Mammary epithelial cell (primary cell): ENCODE measurements around the gene MAP4K3.

Experiments
- CTCF ChIP-seq, 2 donors: IDR thresholded peaks in 1 of 2; conservative IDR thresholded peaks in 1 of 2; 2 replicates each; pipeline ENCODE4 v1.5.1; 2011 to 2012; ENCODE audit warnings: inconsistent platforms in 2 of 2, low read length in 2 of 2, mild to moderate bottlenecking in 2 of 2, control low read depth in 1 of 2, low read depth in 1 of 2; ENCODE audit not compliant: insufficient read depth in 1 of 2; ENCODE audit errors: extremely low read depth in 1 of 2
- EZH2 ChIP-seq: IDR thresholded peaks from 2 replicates; pipeline ENCODE4 v1.6.1; 2012; ENCODE audit warnings: low read length, inconsistent platforms, borderline replicate concordance

GRCh38 chr2:39304200-39304599, 132.9 kb downstream of the MAP4K3 start:
- TF ChIP-seq CTCF (conservative IDR thresholded peaks at IDR 0.05 in 1 of 2, IDR thresholded peaks at IDR 0.05 in 1 of 2; ENCODE audit: extremely low read depth in 1 of 2, insufficient read depth in 1 of 2, low read depth in 1 of 2, low read length in 2 of 2), result no peak
- TF ChIP-seq EZH2, result no peak
